SK-N-MC (cell line): ENCODE measurements around the gene ARMH3.

ENCODE experiments used
- EZH2 ChIP-seq: fragments of 200-600 bp; sonication (generic); IDR thresholded peaks from one replicate; pipeline ENCODE4 v1.6.1; 2017; ENCODE audit warnings: antibody characterized with exemption
- POLR2AphosphoS5 ChIP-seq: IDR thresholded peaks from 2 replicates; pipeline ENCODE4 v1.6.1; 2012; ENCODE audit warnings: mild to moderate bottlenecking, low read depth, low read length, borderline replicate concordance

GRCh38 chr10:101901340-101901739 lies 154.6 kb downstream of the ARMH3 start:
- TF ChIP-seq POLR2AphosphoS5 = no peak
- no peak for TF ChIP-seq EZH2
